ENCODE measurements around the gene AR. TPM values are rescaled to one million over a fixed set of nuclear protein-coding genes. Genes with fewer than 3 reads are reported as not detected.
"Not testable (repeated sequence)": the region's sequence is repeated elsewhere in the genome, so short reads cannot be mapped to it uniquely, and the experiment has no call there.

The AR gene
- total RNA-seq, 1 donor from 2014 or later, result 7.5 TPM

- DNase-seq, result no peak
Measured at GRCh38 chrX:67568769-67569168, 24.9 kb downstream of the AR start.

- DNase-seq, result no peak
Measured at GRCh38 chrX:67570839-67571238, 27.0 kb downstream of the AR start.

- no peak for DNase-seq
Measured at GRCh38 chrX:67574696-67575095, 30.9 kb downstream of the AR start.

GRCh38 chrX:67582436-67582835 lies 38.6 kb downstream of the AR start:
- no peak for DNase-seq

- DNase-seq, result no peak
Measured at GRCh38 chrX:67583171-67583570, 39.4 kb downstream of the AR start.

GRCh38 chrX:67585401-67585800 lies 41.6 kb downstream of the AR start:
- no peak for DNase-seq

- DNase-seq, result no peak
Measured at GRCh38 chrX:67587946-67588624, 44.3 kb downstream of the AR start.

- no peak for DNase-seq
Measured at GRCh38 chrX:67596839-67597790, 53.3 kb downstream of the AR start.

- DNase-seq, result no peak
Measured at GRCh38 chrX:67599532-67599931, 55.7 kb downstream of the AR start.

GRCh38 chrX:67601771-67602170 lies 58.0 kb downstream of the AR start:
- no peak for DNase-seq

GRCh38 chrX:67604979-67605703 lies 61.3 kb downstream of the AR start:
- DNase-seq, result no peak

- peak; percentile 64 for DNase-seq
Measured at GRCh38 chrX:67607466-67607865, 63.6 kb downstream of the AR start.

- DNase-seq, result no peak
Measured at GRCh38 chrX:67610282-67610681, 66.5 kb downstream of the AR start.

GRCh38 chrX:67612231-67612630 lies 68.4 kb downstream of the AR start:
- no peak for DNase-seq

- DNase-seq, result no peak
Measured at GRCh38 chrX:67613366-67613765, 69.5 kb downstream of the AR start.

GRCh38 chrX:67613996-67614395 lies 70.2 kb downstream of the AR start:
- no peak for DNase-seq

- no peak for DNase-seq
Measured at GRCh38 chrX:67614423-67614822, 70.6 kb downstream of the AR start.

- DNase-seq, result no peak
Measured at GRCh38 chrX:67619253-67619652, 75.4 kb downstream of the AR start.

GRCh38 chrX:67622053-67622585 lies 78.3 kb downstream of the AR start:
- no peak for DNase-seq

- DNase-seq, result no peak
Measured at GRCh38 chrX:67624325-67624724, 80.5 kb downstream of the AR start.

- DNase-seq, result no peak
Measured at GRCh38 chrX:67635424-67635823, 91.6 kb downstream of the AR start.

GRCh38 chrX:67636532-67636931 lies 92.7 kb downstream of the AR start:
- no peak for DNase-seq

GRCh38 chrX:67637293-67637692 lies 93.5 kb downstream of the AR start:
- DNase-seq, result not testable (repeated sequence)
